WTC11 (cell line): ENCODE measurements around the gene TRMT10A. TPM values are rescaled to one million over a fixed set of nuclear protein-coding genes. Genes with fewer than 3 reads are reported as not detected.

Experiments used
- ATAC-seq: fragments of 200-7000 bp; cut with Tn5 transposase; 2 replicates; pipeline ENCODE4 v1.10.0; 2021; ENCODE audit warnings: mild to moderate bottlenecking, moderate library complexity
- CTCF ChIA-PET: fragments of 300-600 bp; sonication (Branson Sonifier 250); formaldehyde crosslinking; loops from one replicate; lab custom pipeline; 2021; ENCODE audit warnings: antibody characterized with exemption; lab: Charles Lee
- POLR2A ChIA-PET: fragments of 350-600 bp; sonication (Branson Sonifier 250); formaldehyde crosslinking; loops from one replicate; lab custom pipeline; 2021; ENCODE audit warnings: antibody characterized with exemption; lab: Charles Lee
- DNase-seq: peaks from one replicate; pipeline ENCODE4 v3.0.0; 2021; ENCODE audit warnings: low spot score
- H3K27ac Mint-ChIP-seq: 2 replicates; pipeline ENCODE4 v1.8.0; 2021; ENCODE audit warnings: mixed read lengths
- H3K27me3 Mint-ChIP-seq: 2 replicates; pipeline ENCODE4 v1.8.0; 2021; ENCODE audit warnings: low read depth, mild to moderate bottlenecking, moderate library complexity, mixed read lengths
- H3K36me3 Mint-ChIP-seq: 2 replicates; pipeline ENCODE4 v1.8.0; 2021; ENCODE audit warnings: mixed read lengths
- H3K4me1 Mint-ChIP-seq: 2 replicates; pipeline ENCODE4 v1.8.0; 2022; ENCODE audit warnings: mixed read lengths
- H3K4me3 Mint-ChIP-seq: 2 replicates; pipeline ENCODE4 v1.8.0; 2021; ENCODE audit warnings: mild to moderate bottlenecking, moderate library complexity, mixed read lengths
- H3K9me3 Mint-ChIP-seq: 2 replicates; pipeline ENCODE4 v1.8.0; 2021; ENCODE audit warnings: mixed read lengths
- ARID4B ChIP-seq: sonication (generic); formaldehyde crosslinking; IDR thresholded peaks from 2 replicates; pipeline ENCODE4 v1.8.0; 2023; ENCODE audit warnings: missing genetic modification reagents, mild to moderate bottlenecking, borderline replicate concordance
- FOXP1 ChIP-seq: sonication (generic); formaldehyde crosslinking; IDR thresholded peaks from 2 replicates; pipeline ENCODE4 v1.8.0; 2022; ENCODE audit warnings: missing genetic modification reagents, mild to moderate bottlenecking, moderate library complexity, borderline replicate concordance
- HMGXB4 ChIP-seq: sonication (generic); formaldehyde crosslinking; IDR thresholded peaks from 2 replicates; pipeline ENCODE4 v1.8.1; 2023; ENCODE audit warnings: mild to moderate bottlenecking, moderate library complexity, missing genetic modification reagents
- KAT7 ChIP-seq: sonication (generic); formaldehyde crosslinking; IDR thresholded peaks from 2 replicates; pipeline ENCODE4 v1.8.1; 2023; ENCODE audit warnings: missing genetic modification reagents, mild to moderate bottlenecking, borderline replicate concordance
- MAX ChIP-seq: sonication (generic); formaldehyde crosslinking; IDR thresholded peaks from 2 replicates; pipeline ENCODE4 v1.8.0; 2022; ENCODE audit warnings: mild to moderate bottlenecking, missing genetic modification reagents
- MYBL2 ChIP-seq: sonication (generic); formaldehyde crosslinking; IDR thresholded peaks from 2 replicates; pipeline ENCODE4 v1.8.1; 2023; ENCODE audit warnings: mild to moderate bottlenecking, moderate library complexity, missing genetic modification reagents
- NR2C2 ChIP-seq: sonication (generic); formaldehyde crosslinking; IDR thresholded peaks from 2 replicates; pipeline ENCODE4 v1.8.0; 2022; ENCODE audit warnings: mild to moderate bottlenecking, missing genetic modification reagents
- PREB ChIP-seq: sonication (generic); formaldehyde crosslinking; IDR thresholded peaks from 2 replicates; pipeline ENCODE4 v1.8.1; 2022; ENCODE audit warnings: mild to moderate bottlenecking, missing genetic modification reagents, moderate library complexity, borderline replicate concordance
- ZNF219 ChIP-seq: sonication (generic); formaldehyde crosslinking; IDR thresholded peaks from 2 replicates; pipeline ENCODE4 v1.8.0; 2023; ENCODE audit warnings: missing genetic modification reagents, mild to moderate bottlenecking, borderline replicate concordance
- ZNF396 ChIP-seq: fragments of 250-450 bp; sonication (Bioruptor Pico); IDR thresholded peaks from 2 replicates; pipeline ENCODE4 v1.8.0; 2021; ENCODE audit warnings: mild to moderate bottlenecking, moderate library complexity, borderline replicate concordance
- ZNF532 ChIP-seq: fragments of 250-450 bp; sonication (Bioruptor Pico); IDR thresholded peaks from 2 replicates; pipeline ENCODE4 v1.9.0; 2021; ENCODE audit warnings: mild to moderate bottlenecking, borderline replicate concordance
- ZSCAN18 ChIP-seq: fragments of 250-450 bp; sonication (Bioruptor Pico); IDR thresholded peaks from 2 replicates; pipeline ENCODE4 v2.1.2; 2022; ENCODE audit warnings: mild to moderate bottlenecking, moderate library complexity
- total RNA-seq: library from RNA; stranded (reverse); gene quantifications from 3 replicates; pipeline ENCODE4 v1.2.3, GENCODE V29; 2021
- TF ChIP-seq, protein P1 (sequence below): fragments of 250-450 bp; sonication (Bioruptor Pico); IDR thresholded peaks from 2 replicates; pipeline ENCODE4 v1.9.0; 2021; ENCODE audit warnings: mild to moderate bottlenecking
- TF ChIP-seq, protein P2 (sequence below): sonication (generic); formaldehyde crosslinking; IDR thresholded peaks from 2 replicates; pipeline ENCODE4 v1.8.1; 2023; ENCODE audit warnings: mild to moderate bottlenecking, missing genetic modification reagents, moderate library complexity
- TF ChIP-seq, protein P3 (sequence below): sonication (generic); formaldehyde crosslinking; IDR thresholded peaks from 2 replicates; pipeline ENCODE4 v1.8.1; 2022; ENCODE audit warnings: low read depth, mild to moderate bottlenecking, moderate library complexity, missing genetic modification reagents, borderline replicate concordance

The TRMT10A gene
- total RNA-seq, 1 experiment from 2014 or later: 3.7 TPM

DNA sequence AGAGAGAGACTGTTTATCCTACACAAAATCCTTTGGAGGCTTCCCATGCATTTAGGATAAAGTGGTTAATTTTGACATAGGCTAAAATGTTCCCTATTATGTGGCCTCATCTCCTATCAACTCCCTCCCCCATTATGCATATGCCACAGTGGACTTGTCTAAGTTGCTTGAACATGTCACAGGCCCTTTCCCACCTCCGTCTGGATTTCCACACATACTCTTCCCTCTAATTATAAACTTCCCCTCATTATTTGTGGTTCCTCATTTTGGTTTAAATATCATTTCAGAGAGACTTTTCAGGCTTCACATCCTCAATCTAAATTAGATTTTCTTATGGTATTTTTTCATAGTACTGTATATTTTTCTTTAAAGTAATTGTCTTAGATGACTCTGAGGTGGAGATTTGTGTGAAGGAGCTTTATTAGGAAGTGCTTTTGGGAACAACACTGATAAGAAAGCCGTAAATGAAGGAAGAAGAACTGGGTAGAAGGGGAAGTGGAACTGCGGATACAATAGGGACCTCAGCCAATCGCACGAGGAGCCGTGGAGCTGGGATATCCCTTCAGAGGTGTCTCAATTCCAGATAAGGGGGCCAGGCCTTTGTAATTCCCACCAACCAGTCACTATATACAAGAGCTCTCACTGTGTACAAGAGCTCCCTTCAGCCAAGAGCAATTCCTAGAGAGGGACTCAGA is 45.1 kb downstream of the TRMT10A start:
- POLR2A ChIA-PET: no interaction called here
- Mint-ChIP-seq H3K27ac (no peak overlapping the region), H3K4me1 (no peaks in the 10 kb centered on the region), H3K4me3 (no peak overlapping the region), H3K27me3 (no peaks in the 10 kb centered on the region; the same call in 1 of the 2 replicates), H3K9me3 (no peaks in the 10 kb centered on the region), H3K36me3 (no peaks in the 10 kb centered on the region)
- TF ChIP-seq HMGXB4 (CRISPR knock-in tag) (no peak), ZSCAN18 (CRISPR knock-in tag) (no peak), NR2C2 (CRISPR knock-in tag) (no peak), ARID4B (CRISPR knock-in tag) (no peak), PREB (no peak), ZNF396 (CRISPR knock-in tag) (no peak), ZNF532 (CRISPR knock-in tag) (no peak), ZNF219 (CRISPR knock-in tag) (no peak), FOXP1 (CRISPR knock-in tag) (no peak), MYBL2 (CRISPR knock-in tag) (no peak), MAX (no peak), KAT7 (CRISPR knock-in tag) (no peak)
- TF ChIP-seq, protein P1, sequence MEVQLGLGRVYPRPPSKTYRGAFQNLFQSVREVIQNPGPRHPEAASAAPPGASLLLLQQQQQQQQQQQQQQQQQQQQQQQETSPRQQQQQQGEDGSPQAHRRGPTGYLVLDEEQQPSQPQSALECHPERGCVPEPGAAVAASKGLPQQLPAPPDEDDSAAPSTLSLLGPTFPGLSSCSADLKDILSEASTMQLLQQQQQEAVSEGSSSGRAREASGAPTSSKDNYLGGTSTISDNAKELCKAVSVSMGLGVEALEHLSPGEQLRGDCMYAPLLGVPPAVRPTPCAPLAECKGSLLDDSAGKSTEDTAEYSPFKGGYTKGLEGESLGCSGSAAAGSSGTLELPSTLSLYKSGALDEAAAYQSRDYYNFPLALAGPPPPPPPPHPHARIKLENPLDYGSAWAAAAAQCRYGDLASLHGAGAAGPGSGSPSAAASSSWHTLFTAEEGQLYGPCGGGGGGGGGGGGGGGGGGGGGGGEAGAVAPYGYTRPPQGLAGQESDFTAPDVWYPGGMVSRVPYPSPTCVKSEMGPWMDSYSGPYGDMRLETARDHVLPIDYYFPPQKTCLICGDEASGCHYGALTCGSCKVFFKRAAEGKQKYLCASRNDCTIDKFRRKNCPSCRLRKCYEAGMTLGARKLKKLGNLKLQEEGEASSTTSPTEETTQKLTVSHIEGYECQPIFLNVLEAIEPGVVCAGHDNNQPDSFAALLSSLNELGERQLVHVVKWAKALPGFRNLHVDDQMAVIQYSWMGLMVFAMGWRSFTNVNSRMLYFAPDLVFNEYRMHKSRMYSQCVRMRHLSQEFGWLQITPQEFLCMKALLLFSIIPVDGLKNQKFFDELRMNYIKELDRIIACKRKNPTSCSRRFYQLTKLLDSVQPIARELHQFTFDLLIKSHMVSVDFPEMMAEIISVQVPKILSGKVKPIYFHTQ (CRISPR knock-in tag): no peak
- TF ChIP-seq, protein P2, sequence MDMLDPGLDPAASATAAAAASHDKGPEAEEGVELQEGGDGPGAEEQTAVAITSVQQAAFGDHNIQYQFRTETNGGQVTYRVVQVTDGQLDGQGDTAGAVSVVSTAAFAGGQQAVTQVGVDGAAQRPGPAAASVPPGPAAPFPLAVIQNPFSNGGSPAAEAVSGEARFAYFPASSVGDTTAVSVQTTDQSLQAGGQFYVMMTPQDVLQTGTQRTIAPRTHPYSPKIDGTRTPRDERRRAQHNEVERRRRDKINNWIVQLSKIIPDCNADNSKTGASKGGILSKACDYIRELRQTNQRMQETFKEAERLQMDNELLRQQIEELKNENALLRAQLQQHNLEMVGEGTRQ: no peak
- TF ChIP-seq, protein P3, sequence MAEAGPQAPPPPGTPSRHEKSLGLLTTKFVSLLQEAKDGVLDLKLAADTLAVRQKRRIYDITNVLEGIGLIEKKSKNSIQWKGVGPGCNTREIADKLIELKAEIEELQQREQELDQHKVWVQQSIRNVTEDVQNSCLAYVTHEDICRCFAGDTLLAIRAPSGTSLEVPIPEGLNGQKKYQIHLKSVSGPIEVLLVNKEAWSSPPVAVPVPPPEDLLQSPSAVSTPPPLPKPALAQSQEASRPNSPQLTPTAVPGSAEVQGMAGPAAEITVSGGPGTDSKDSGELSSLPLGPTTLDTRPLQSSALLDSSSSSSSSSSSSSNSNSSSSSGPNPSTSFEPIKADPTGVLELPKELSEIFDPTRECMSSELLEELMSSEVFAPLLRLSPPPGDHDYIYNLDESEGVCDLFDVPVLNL (CRISPR knock-in tag): no peak
- no peak for ATAC-seq
- CTCF ChIA-PET: no interaction called here
- no peak for DNase-seq
